Measurements from ENCODE around the gene PFKM.

The PFKM gene

DNA sequence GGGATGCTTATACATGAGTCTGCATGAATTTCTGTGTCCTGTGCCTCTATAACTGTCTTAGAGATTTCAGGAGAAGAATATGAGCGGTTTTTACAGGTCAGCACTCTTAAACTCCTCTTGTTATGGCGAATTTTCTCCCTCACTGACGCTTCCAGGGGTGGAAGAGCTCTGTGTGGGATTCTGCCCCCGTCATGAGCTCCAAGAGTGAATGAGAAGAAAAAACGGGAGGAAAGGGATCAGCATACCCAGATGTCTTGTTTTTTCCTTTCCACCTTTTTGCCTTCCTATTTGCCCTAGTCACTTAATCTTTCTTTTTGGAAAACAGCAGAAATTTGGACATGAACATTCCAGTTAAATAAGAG is 651 bp downstream of the PFKM start:
- TF ChIP-seq REST (IDR thresholded peaks at IDR 0.05; ENCODE audit: insufficient read depth in 1 of 2, low read depth in 2 of 2, low read length in 2 of 2) = no peak
- TF ChIP-seq POLR2AphosphoS5 (IDR thresholded peaks at IDR 0.05; ENCODE audit: low read depth, low read length) = no peak
- TF ChIP-seq SIN3A (IDR thresholded peaks at IDR 0.05; ENCODE audit: borderline replicate concordance, insufficient read depth, low read length) = no peak
- TF ChIP-seq TAF1 (IDR thresholded peaks at IDR 0.05; ENCODE audit: borderline replicate concordance, insufficient read depth, low read length) = no peak
- no peak for TF ChIP-seq FOXP2 (optimal IDR thresholded peaks at IDR 0.05; ENCODE audit: borderline replicate concordance, extremely low read depth, extremely low read length, insufficient read depth)

- TF ChIP-seq SIN3A (IDR thresholded peaks at IDR 0.05; ENCODE audit: borderline replicate concordance, insufficient read depth, low read length) = no peak
- TF ChIP-seq POLR2AphosphoS5 (IDR thresholded peaks at IDR 0.05; ENCODE audit: low read depth, low read length) = no peak
- no peak for TF ChIP-seq REST (IDR thresholded peaks at IDR 0.05; ENCODE audit: insufficient read depth in 1 of 2, low read depth in 2 of 2, low read length in 2 of 2)
- no peak for TF ChIP-seq TAF1 (IDR thresholded peaks at IDR 0.05; ENCODE audit: borderline replicate concordance, insufficient read depth, low read length)
- no peak for TF ChIP-seq FOXP2 (optimal IDR thresholded peaks at IDR 0.05; ENCODE audit: borderline replicate concordance, extremely low read depth, extremely low read length, insufficient read depth)
Measured at GRCh38 chr12:48121522-48121921, 2.4 kb downstream of the PFKM start.

DNA sequence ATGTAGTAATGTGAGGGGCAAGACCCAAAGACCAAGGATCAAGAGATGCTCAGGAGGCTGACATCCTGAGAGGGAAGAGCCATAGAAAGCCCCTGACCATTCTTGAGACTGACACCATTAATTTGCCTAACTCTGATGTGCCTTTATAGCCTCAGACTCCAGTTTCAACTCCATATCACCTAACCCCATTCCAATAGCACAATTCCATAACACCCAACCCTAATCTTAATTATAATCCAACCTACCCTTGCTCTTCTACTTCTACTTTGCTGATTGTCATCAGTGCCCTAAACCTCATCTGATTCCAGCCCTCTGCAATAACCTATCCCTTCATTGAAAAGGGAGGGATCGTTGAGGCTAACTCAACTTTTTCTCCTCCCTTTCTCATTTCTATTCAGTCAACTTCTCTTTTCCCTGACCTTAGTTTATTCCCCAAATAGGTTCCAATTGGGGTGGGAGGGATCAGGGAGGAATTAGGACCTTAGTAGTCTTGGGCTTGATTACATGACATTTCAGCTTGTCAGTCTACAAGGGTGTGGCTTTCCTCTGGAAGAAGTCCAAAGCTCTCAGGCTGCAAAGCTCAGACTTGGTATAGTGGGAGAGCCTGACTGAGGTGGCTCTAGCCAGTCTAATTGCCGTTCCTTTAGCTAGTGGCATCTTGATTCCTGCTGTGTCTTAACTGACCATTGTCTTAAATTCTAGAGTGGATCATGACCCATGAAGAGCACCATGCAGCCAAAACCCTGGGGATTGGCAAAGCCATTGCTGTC is 3.1 kb downstream of the PFKM start:
- TF ChIP-seq FOXP2 (optimal IDR thresholded peaks at IDR 0.05; ENCODE audit: borderline replicate concordance, extremely low read depth, extremely low read length, insufficient read depth) (no peak), POLR2AphosphoS5 (IDR thresholded peaks at IDR 0.05; ENCODE audit: low read depth, low read length) (no peak), REST (IDR thresholded peaks at IDR 0.05; ENCODE audit: insufficient read depth in 1 of 2, low read depth in 2 of 2, low read length in 2 of 2) (no peak), TAF1 (IDR thresholded peaks at IDR 0.05; ENCODE audit: borderline replicate concordance, insufficient read depth, low read length) (no peak), SIN3A (IDR thresholded peaks at IDR 0.05; ENCODE audit: borderline replicate concordance, insufficient read depth, low read length) (no peak)

GRCh38 chr12:48123169-48123568 is 4.0 kb downstream of the PFKM start:
- no peak for TF ChIP-seq TAF1 (IDR thresholded peaks at IDR 0.05; ENCODE audit: borderline replicate concordance, insufficient read depth, low read length)
- no peak for TF ChIP-seq POLR2AphosphoS5 (IDR thresholded peaks at IDR 0.05; ENCODE audit: low read depth, low read length)
- TF ChIP-seq SIN3A (IDR thresholded peaks at IDR 0.05; ENCODE audit: borderline replicate concordance, insufficient read depth, low read length) = no peak
- no peak for TF ChIP-seq FOXP2 (optimal IDR thresholded peaks at IDR 0.05; ENCODE audit: borderline replicate concordance, extremely low read depth, extremely low read length, insufficient read depth)
- TF ChIP-seq REST (IDR thresholded peaks at IDR 0.05; ENCODE audit: insufficient read depth in 1 of 2, low read depth in 2 of 2, low read length in 2 of 2) = no peak

Data from PFSK-1 (cell line).